NAMALWA (cell line): Measurements from ENCODE around the gene YWHAG.
"Not testable (repeated sequence)": the region's sequence is repeated elsewhere in the genome, so short reads cannot be mapped to it uniquely, and the experiment has no call there.

Source experiments
- DNase-seq: peaks from one replicate; pipeline ENCODE4 v3.0.0-alpha.2; 2015; ENCODE audit warnings: low spot score

YWHAG gene

DNA sequence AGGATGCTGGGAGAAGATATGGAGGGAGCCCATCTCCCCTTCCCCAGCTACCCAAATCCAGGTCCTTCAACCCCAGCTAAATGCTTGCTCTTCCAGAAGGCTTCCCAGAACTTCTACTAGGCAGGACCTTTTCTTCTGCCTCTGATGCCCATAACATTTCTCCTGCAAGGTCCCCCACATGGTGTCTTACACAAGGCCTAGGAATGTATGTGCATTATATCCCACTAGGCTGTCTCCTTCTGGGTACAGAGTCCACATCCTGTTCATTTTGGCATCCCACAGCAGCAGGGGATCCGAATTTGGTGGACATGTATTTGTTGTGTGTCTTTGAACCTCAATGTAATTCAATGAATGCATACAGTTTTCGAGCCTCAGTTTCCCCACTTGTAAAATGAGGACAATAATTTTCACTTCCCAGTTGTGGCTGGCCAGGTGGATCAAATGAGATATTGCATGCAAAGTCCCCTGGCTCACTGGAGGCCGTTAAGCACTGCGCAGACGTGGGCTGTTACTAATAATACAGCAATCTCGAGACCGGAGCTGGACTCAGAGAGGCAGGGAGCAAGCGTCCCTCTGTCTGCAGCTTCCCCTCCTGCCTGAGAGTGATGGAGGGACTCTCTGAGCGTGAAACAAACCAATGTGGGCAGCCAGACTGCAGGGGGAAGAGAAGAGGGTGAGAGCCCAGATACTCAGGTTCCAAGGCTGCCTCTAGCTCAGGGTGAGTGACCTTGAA, 18.6 kb upstream of the YWHAG start:
- DNase-seq = no peak

DNA sequence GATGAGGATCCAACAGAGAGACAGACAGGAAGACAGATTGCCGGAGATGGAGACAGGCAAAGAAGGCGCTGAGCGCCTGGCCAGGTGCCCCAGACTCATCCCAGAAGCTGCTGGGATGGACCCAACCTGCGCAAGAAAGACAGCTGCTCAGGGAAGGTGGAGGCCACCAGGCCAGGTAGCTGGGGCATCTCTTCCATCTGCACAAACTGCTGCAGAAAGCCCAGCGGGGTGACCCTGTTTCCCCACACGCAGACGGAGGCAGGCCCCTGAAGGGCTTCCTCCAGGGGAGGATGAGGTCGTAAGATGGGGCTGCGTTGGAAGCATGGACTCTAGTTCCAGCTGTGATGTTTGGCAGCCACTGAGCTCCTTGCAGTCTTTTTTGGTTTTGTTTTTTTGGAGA, 16.5 kb upstream of the YWHAG start:
- no peak for DNase-seq

DNA sequence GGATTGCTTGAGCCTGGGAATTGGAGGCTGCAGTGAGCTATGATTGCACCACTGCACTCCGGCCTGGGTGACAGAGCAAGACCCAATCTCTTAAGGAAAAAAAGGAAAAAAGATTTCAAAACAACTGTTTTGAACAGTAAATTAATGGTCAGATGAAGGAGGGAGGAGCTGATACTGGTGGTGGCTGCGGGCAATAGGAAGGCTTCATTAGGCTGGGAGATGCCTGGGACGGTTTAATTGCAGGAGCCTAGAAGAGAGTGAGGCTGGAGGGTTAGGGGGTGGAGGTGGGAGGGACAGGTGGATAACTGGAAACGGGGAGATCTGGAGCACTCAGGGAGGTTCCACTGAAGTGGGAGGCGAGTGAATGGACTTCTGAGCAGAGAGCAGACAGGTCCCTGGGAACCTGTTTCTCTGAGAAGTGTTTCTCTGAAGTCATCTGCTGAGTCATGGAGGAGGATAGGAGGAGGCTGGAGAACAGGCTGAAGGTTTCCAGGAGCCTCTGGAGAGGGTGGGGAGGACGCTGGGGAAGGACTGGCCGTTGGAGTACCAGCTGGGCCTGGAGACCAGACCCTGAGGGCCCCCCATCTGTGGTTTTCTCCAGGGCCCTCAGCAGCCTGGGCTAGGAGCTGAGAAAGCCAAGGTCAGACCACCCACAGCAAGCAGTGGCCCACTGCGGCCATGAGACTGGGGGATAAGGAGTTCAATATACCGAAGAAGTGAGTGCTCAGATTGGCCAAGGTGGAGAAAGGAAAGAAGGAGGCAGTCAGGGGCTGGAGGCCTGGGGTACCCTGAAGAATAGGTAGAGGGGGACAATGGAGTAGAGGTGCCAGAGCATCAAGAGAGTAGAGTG, 14.4 kb upstream of the YWHAG start:
- no peak for DNase-seq

DNA sequence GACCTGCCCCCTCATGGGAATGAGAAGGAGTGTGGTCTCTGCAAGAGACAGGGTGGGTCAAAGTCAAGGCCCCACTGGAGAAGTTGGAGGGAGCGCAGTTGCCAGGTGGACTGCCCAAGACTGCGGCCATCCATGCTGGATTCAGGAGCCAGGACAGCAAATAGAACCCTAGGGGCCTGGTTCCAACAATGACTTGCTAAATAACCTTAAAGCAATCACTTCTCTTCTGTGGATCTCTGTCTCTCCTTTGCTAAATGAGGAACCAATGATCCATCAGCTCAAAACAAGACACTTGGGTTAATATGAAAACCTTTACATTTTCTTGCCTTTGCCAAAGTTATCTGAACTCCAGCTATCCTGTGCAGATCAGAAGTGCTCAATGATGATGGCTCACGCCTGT, 12.6 kb upstream of the YWHAG start:
- DNase-seq = no peak

DNA sequence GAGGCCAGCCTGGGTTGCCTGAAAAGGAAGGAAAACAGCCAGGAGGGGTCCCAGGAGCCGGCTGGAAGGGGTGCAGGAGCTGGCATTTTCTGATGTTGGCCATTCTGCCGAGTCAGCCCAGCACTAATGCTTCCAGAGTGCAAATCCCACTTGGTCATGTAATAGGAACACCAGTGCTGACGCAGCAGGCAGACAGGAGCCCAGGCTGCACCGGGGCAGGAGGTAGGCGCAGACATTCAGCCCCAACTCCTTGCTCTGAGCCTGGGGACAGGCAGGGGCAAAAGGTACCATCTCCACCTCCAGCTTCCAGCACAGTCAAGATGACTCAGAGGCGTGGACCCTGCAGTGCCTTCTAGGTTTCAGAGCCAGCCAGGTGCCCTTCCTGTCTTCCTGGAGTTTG, 10.2 kb upstream of the YWHAG start:
- no peak for DNase-seq

DNA sequence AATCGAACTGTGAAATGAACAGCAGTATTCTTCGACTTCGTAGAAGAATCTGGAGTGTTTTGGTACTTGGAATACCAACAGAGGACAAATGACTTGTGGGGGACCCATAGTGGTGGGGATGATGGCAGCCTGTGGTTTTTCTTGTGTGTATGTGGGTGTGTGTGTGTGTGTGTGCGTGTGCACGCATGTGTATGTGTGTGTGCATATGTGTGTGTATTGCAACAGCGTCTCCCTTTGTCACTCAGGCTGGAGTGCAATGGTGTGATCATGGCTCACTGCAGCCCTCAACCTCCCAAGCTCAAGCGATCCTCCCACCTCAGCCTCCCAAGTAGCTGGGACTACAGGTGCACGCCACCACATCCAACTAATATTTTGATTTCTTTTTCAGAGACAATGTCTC, 9.4 kb upstream of the YWHAG start:
- no peak for DNase-seq

DNA sequence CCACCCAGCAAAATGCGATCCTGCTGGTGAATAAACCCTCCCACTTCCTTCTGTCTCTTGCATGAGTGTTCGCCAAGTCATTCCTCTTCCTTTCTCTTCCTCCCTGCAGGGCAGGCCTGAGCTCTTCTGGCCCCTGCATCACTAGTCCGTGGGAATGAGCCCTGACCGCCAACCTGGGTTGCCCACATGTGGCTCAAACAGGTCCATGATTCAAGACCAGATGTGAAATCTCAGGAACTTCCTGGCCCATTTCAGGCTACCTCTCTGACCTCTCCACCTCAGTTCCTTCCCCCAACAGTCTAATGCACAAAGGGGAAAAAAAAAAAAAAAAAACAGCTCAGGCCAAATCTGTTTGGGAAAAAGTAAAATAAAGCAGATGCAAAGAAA, 5.4 kb upstream of the YWHAG start:
- no peak for DNase-seq

DNA sequence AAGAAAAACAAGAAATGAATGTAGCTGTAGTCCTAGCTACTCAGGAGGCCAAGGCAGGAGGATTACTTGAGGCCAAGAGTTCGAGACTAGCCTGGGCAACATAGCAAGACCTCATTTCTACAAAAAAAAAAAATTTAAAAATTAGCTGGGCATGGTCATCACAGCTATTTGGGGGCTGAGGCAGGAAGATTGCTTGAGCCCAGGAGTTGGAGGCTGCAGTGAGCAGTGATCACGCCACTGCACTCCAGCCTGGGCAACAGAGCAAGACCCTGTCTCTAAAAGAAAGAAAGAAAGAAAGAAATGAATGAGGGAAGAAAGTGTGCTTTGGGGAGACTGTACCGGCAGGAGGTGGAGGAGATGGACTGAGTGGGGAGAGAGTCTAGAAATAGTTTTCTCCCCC, 5.0 kb upstream of the YWHAG start:
- DNase-seq = not testable (repeated sequence)

DNA sequence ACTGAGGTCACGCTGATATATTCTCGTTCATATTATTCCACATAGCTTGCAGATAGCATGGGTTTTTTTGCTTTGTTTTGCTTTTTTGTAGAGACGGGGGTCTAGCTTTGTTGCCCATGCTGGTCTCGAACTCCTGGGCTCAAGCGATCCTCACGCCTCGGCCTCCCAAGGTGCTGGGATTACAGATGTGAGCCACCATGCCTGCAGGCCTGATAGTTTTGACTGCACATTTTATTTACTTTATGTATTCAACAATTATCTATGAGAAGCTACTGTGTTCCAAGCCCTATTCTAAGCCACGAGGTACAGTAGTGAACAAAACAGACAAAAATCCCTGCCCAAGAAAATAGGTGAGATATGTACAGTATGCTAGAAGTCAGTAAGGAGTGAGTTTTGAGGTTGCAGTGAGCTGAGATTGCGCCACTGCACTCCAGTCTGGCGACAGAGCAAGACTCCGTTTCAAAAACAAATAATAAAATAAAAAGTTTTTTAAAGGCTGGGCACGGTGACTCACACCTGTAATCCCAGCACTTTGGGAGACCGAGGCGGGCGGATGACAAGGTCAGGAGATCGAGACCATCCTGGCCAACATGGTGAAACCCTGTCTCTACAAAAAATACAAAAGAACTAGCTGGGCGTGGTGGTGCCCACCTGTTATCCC, 1.3 kb upstream of the YWHAG start:
- no peak for DNase-seq

DNA sequence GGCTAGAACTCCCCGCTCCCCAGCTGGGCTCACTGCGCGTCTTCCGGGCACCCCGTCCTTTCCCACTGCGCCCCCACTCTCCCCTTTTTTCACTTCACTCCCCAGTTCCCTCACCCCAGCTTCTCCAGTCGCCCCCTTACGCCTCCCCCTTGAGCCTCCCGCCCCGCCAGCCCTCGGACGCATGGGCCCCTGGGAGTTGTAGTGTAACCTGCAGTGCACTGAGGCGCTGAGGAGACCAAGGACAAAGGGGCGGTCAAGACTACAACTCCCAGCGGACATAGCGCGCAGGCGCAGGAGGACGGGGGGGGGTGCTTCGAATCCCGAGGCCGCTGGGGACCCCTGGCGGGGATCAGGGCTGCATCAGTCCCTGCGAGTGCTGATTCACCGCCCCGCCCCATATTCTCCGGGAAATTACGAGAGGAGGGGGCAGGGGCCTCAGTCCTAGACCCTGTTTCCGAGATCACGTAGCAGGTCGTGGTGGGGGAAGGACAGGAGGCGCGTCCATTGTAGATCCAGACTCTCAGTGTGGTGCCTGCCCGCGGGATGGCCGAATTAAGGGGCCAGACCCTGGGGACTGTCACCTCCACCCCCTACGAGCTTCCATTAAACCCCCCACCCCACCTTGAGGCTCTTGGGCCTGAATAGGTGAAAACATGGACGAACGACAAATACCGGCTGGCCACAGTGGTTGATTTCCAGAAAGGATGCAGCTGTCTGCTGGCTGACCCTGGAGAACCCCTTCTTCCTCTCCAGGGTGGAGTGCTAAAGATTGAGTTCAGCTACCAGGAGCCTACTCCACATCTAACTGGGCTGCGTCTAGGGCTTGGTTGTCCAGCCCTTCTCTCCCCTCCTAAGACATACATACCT, 553 bp upstream of the YWHAG start:
- peak; percentile 99 for DNase-seq

DNA sequence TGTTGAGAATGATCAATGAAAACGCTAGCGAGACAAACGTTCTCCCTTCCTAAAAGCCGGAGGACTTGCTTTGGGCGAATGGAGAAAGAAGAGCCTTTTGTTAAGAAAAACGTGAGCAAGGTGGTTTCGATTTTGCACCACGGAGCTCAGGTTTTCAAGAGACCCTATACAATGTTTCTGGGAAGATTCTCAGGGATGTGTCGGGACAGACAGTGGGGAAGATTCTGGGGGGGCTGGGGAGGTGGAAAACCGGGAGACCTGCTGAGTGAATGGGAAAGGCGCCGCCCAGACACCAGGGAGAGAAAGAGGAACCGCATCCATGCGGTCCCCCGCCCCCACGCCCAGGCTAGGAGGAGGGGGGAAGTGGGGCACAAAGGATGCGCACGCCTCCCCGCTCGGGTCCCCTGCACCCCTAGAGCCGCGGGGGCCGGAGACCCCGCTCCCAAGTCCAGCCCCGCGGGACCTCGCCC, 745 bp downstream of the YWHAG start:
- peak; percentile 79 for DNase-seq

DNA sequence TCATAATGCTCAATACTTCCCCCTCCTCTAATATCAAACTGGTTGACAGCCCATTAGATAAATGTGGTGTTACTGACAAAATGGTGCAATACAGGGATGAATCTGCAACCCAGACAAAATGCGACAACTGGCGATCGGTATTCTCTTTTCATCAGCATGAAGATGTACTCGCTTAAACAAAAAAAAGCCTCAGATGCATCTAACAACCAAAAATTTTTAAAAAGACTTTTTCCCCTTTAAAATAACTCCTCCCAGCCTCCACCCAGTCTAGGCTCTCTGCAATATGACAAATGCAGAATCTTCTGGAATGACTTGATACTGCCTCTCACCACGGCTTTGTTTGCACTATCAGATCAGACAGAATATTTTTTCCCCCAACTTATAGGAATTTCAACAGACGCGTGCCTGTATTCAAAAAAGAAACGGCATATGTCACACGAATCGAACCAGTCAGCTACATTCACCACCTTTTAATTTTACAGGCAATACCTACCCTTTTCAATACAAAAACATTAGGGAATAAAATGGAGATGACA, 1.2 kb downstream of the YWHAG start:
- DNase-seq = peak; percentile 50

DNA sequence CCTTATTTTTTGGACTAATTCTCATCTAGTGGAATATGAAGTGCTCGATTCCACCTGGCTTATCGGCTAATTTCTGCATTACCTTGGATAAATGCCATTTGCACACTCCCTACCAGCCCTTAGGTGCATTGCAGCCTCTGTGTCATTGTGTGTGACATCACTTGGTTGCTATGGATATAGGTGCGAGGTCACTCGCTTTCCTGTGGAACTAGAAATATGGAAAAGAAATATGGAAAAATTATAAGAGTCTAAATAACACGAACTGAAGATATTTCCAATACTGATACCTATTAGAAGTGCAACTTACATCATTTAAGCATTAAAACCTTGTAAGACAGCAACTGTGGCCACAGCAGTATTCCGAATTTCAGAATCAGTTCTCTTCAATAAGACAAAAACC, 2.0 kb downstream of the YWHAG start:
- peak; percentile 55 for DNase-seq

DNA sequence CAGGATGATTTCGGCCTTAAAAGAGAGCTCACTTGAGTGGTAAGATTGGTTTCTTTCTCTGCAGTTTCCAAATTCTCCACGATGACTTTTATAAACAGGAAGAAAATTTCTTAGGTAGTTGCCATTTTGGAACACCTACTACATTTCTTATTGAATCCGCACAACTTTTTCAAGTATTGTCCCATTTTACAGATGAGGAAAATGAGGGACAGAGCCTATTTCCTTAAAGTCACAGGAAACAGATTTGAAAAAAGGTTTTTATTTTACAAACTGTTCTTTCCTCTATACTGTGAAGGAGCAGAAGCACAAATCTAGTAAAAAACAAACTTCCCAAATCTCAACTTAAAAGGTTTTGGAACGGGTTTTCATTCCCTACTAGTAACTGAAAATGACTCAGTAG, 2.7 kb downstream of the YWHAG start:
- DNase-seq = no peak

DNA sequence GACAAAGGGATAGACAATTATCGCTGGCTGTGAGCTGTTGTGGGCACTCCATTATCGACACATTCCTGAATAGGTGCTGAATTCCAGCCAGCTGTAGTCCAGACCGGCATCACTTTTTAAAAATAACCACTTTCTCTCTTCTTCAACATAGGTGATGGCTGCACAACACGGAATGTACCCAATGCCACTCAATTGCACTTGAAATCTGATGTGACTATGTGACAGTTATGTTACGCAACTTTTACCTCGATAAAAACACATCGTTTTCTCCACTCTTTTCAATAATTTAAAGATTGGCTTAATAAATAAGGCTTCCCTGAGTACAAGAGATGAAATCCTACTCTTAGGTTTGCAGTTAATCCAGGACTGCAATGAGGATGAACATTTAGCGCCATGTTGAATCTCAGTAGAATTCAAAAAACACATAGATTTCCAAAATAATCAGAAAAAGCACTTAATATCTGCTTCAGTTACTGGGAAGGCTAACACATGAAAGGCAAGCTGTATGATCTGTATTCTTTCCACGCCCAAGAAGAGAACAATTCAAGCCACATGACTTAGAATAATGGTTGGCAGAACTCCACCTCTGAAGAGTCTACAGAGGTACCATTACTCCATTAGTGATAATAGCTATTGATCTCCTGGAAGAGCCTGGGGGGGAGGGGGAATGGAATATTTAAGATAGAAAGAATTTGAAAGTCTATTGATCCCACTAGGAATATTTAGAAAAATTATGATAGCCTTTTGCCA, 3.6 kb downstream of the YWHAG start:
- DNase-seq = no peak

DNA sequence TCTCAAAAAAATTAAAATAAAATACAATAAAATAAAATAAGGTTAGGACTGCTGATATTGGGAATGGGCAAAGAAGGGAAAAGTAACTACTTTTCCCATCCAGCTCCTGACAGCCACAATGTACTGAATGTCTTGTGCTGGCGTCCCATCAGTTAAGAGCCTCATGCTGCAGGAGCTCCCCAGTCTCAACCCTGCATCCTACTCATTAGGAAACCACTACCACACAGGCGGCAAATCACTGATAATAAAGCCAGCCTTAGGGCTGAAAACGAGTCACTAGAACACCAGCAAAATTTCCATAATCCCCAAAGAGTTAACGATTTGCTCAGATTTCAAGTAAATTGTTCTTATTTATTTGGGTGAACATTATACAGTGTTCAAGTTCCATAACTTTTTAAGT, 4.3 kb downstream of the YWHAG start:
- DNase-seq = no peak

DNA sequence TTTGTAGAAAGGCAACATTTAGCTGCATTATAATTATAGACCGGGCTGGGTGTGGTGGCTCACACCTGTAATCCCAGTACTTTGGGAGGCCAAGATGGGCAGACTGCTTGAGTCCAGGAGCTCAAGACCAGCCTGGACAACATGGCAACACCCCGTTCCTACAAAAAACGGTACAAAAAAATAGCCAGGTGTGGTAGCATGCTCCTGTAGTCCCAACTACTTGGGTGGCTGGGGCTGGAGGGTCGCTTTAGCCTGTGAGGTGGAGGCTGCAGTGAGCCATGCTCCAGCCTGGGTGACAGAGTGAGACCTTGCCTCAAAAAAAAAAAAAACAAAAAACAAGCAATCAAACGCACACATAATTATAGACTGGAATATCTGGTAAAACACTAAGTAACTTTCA, 5.0 kb downstream of the YWHAG start:
- no peak for DNase-seq

DNA sequence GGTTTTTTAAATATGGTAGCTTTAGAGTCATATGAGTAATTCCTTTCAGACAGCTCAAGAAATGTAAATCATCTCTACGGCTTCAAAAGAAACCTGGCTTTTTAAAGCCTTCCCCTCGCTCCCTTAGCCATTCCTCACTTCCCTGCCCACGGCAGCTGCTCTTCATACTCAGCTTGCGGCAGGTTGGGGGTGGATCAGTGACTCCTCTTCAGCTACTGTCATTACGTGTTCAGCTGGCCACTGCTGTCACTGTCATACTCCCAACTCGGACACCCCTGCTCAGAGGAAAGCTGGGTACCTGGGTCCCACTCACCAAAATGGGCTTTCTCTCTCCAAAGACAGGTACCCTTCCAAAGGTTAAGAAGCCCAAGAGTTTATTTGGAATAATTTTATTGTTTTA, 6.6 kb downstream of the YWHAG start:
- no peak for DNase-seq

DNA sequence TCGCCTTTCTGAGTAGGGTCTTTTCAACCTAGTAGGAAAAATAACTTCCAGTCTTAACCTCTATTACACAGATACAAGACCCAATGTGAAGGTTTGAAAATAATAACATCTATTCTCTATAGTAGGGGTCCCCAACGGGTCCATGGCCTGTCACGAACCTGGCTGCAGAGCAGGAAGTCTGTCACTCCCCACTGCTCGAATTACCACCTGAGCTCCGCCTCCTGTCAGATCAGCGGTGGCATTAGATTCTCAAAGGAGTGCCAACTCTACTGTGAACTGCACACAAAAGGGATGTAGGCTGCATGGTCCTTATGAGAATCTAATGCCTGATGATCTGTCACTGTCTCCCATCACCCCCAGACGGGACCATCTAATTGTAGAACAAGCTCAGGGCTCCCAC, 7.4 kb downstream of the YWHAG start:
- DNase-seq = no peak

DNA sequence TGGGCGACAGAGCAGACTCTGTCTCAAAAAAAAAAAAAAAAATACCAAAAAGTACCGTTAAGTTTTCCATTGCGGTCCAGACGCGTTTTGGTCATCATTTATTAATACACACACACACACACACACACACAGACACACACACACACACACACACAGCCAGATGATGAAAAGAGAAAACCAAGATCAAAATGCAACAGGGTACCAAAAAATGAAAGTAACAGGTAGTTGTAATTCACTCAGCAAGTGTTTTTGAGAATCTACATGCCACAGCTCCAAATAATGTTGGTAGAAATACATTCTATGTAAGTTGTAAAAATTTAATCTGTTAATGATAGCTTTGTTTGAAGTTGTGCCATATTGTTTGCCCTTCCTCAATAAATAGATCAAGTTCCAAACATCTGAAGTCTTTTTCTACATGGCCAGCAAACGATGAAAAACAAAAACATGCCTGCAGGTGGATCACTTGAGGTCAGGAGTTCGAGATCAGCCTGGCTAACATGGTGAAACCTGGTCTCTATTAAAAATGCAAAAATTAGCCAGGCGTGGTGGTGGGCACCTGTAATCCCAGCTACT, 9.4 kb downstream of the YWHAG start:
- no peak for DNase-seq

DNA sequence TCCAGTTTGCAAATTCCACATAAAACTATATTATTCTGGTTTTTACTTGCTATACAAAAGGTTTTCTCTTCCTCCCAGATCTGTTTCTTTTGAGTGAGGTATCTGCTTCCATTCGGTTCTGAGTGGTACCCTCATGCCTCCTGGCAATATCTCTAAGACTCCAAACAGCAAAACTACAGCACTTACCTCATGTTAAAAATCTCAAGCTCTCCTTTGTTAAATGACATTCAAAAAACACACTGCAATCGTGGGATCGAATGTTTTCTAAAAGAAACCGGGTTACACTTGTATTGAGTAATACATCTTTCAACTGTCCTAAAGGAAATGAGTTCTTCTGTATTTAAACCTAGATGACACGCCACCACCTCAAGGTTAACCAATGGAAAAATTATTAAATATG, 11.1 kb downstream of the YWHAG start:
- DNase-seq = no peak
